ENCODE measurements around the gene CBL.

GRCh38 chr11:119351232-119351631 lies 145.1 kb downstream of the CBL start:
- TF ChIP-seq, protein P1, sequence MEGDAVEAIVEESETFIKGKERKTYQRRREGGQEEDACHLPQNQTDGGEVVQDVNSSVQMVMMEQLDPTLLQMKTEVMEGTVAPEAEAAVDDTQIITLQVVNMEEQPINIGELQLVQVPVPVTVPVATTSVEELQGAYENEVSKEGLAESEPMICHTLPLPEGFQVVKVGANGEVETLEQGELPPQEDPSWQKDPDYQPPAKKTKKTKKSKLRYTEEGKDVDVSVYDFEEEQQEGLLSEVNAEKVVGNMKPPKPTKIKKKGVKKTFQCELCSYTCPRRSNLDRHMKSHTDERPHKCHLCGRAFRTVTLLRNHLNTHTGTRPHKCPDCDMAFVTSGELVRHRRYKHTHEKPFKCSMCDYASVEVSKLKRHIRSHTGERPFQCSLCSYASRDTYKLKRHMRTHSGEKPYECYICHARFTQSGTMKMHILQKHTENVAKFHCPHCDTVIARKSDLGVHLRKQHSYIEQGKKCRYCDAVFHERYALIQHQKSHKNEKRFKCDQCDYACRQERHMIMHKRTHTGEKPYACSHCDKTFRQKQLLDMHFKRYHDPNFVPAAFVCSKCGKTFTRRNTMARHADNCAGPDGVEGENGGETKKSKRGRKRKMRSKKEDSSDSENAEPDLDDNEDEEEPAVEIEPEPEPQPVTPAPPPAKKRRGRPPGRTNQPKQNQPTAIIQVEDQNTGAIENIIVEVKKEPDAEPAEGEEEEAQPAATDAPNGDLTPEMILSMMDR (IDR thresholded peaks at IDR 0.05): no peak
- TF ChIP-seq POLR2A (IDR thresholded peaks at IDR 0.05): no peak
